ENCODE measurements around the gene NGB. TPM values are rescaled to one million over a fixed set of nuclear protein-coding genes. Genes with fewer than 3 reads are reported as not detected.
"Not testable (repeated sequence)": the region's sequence is repeated elsewhere in the genome, so short reads cannot be mapped to it uniquely, and the experiment has no call there.

Gene NGB, protein sequence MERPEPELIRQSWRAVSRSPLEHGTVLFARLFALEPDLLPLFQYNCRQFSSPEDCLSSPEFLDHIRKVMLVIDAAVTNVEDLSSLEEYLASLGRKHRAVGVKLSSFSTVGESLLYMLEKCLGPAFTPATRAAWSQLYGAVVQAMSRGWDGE
- 1 to 10 TPM; 2.6 to 9.6 TPM for total RNA-seq
- 10 to 100 TPM; 15.6 to 16.3 TPM for polyA plus RNA-seq (ENCODE audit: insufficient read length in 2 of 2)
- long read RNA-seq, donor 1, transcript NGB-201 (4 exons, 1,884 nt) = major isoform, 7 of 7 reads
- long read RNA-seq, donor 1, partial matches to known transcripts = 0 of 7 reads
- long read RNA-seq, donor 1, other reads (novel, unspliced or antisense) = 0 of 7 reads
- long read RNA-seq, donor 2, partial matches to known transcripts = 0 of 3 reads
- long read RNA-seq, donor 2, other reads (novel, unspliced or antisense) = 0 of 3 reads
- long read RNA-seq, donor 3, partial matches to known transcripts = 0 of 1 reads
- long read RNA-seq, donor 3, other reads (novel, unspliced or antisense) = 0 of 1 reads
- long read RNA-seq, donor 4 = 0 reads

DNA sequence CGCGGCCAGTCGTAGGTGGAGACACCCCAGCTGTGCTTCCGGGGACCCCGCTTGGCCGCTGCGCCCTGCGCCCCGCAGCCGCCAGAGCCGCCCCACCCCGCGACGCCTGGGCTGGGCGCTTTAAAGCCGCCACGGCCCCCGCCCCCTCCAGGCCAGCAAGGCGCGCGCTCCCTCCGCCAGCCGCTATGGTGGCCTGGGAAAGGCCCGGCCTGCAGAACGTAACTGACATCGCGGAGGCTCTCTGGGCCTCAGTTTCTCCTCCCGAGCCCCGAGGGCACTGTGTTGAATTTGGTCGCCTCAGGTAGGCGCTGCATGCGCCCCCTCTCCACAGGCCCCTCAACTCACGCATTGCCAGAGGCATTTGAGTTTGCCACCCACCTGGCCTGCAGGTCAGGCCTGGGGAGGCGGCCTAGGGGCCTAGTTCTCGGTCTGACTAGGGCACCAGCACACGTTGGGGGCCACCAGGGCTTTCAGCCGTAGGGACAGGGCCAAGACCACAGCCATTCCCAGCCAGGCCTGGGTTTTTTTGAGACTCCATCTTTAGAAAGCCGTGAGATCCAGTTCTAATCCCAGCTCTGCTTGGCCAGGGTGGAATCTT is at the start of gene NGB:
Gene NGB, minus strand, starts transcription at position 94 of the 598 bp plus-strand sequence. CDS start 269 bp downstream, outside the sequence.
- peak within 1 kb of the TSS; percentile 5 for H3K4me3 ChIP-seq (ENCODE audit: low read depth, low read length)
- H3K4me1 ChIP-seq (ENCODE audit: control insufficient read depth, insufficient read depth, low read length) = peaks cover 25% of the 10 kb centered on the region
- H3K36me3 ChIP-seq (ENCODE audit: control insufficient read depth, insufficient read depth, low read length) = peaks cover 10% of the 10 kb centered on the region
- H3K27me3 ChIP-seq (ENCODE audit: control insufficient read depth, insufficient read depth, low read length) = peaks cover 23% of the 10 kb centered on the region
- H3K9me3 ChIP-seq (ENCODE audit: control insufficient read depth, insufficient read depth, low read length) = peaks cover 4% of the 10 kb centered on the region
- peak in 1 of 6 donors; percentile 21 for DNase-seq (ENCODE audit: low read depth in 4 of 6, low spot score in 6 of 6)
- WGBS (ENCODE audit: insufficient coverage) = 10% methylated on average over 37 of the region's 38 CpGs
- H3K27ac ChIP-seq (ENCODE audit: low read depth, low read length) = no peak within 1 kb of the TSS

DNA sequence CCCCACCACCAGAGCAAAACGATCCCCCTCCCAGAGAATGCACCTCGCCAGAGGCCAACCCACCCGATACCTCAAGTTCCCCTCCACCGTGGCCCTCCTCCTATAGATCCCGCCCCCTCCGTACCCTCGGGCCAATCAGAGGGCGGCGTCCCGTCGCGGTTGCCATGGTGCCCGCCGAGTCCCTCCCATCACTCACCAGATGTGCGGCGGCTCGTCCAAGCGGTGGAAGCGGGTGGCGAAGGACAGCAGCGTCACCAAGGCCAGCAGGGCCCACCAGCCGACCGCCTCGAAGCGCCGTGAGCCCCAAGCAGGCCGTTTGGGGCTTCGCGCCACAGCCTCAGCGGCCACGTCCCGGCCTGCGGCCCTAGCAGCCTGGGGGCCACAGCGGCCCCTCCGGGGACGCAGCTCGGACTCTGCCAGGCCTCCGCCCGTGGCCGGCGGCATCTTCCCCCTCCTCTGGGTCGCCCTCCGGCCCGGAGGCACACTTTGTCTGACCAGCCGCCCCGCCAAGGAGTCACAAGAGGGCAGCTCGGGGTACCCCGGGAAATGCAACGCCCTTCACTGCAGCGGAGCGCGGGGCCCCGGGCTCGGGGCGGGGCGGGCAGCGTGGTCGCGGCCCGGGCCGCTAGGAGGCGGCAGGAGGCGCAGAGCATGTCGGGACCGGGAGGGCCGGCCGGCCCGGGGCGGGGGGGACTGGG is 49.4 kb upstream of the NGB start, which contains the start of gene POMT2:
Gene POMT2, minus strand, starts transcription at position 646 of the 698 bp plus-strand sequence. Its CDS starts 202 bp downstream, at position 444.
- Histone ChIP-seq H3K36me3 (ENCODE audit: control insufficient read depth, insufficient read depth, low read length) (no peaks in the 10 kb centered on the region), H3K4me1 (ENCODE audit: control insufficient read depth, insufficient read depth, low read length) (peaks cover 27% of the 10 kb centered on the region), H3K27ac (ENCODE audit: low read depth, low read length) (peak within 1 kb of the TSS; percentile 99), H3K4me3 (ENCODE audit: low read depth, low read length) (peak within 1 kb of the TSS; percentile 92), H3K9me3 (ENCODE audit: control insufficient read depth, insufficient read depth, low read length) (no peaks in the 10 kb centered on the region), H3K27me3 (ENCODE audit: control insufficient read depth, insufficient read depth, low read length) (no peaks in the 10 kb centered on the region)
- under 1% methylated on average over 69 of the region's 69 CpGs for WGBS (ENCODE audit: insufficient coverage)
- peak in 5 of 6 donors; percentile 83 to 98 (median 87) for DNase-seq (ENCODE audit: low read depth in 4 of 6, low spot score in 6 of 6)

- Histone ChIP-seq H3K4me3 (ENCODE audit: low read depth, low read length) (peak overlapping the region; percentile 12), H3K27me3 (ENCODE audit: control insufficient read depth, insufficient read depth, low read length) (no peaks in the 10 kb centered on the region), H3K36me3 (ENCODE audit: control insufficient read depth, insufficient read depth, low read length) (no peaks in the 10 kb centered on the region), H3K9me3 (ENCODE audit: control insufficient read depth, insufficient read depth, low read length) (no peaks in the 10 kb centered on the region), H3K27ac (ENCODE audit: low read depth, low read length) (peak overlapping the region; percentile 99), H3K4me1 (ENCODE audit: control insufficient read depth, insufficient read depth, low read length) (peaks cover 37% of the 10 kb centered on the region)
- DNase-seq (ENCODE audit: low read depth in 4 of 6, low spot score in 6 of 6) = peak in 2 of 6 donors; percentile 51 to 63
- 13% methylated on average over 4 of the region's 5 CpGs for WGBS (ENCODE audit: insufficient coverage)
Measured at GRCh38 chr14:77319422-77319821, 48.4 kb upstream of the NGB start.

DNA sequence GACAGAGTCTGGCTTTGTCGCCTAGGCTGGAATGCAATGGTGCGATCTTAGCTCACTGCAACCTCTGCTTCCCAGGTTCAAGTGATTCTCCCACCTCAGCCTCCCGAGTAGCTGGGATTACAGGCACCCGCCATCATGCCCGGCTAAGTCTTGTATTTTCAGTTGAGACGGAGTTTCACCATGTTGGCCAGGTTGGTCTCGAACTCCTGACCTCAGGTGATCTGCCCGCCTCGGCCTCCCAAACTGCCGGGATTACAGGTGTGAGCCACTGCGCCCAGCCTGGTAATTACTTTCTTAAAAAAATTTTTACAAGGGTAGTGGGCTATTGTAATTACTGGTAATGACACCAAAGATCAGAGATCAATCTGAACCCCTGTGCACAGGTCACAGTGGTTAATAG is 47.8 kb upstream of the NGB start:
- WGBS (ENCODE audit: insufficient coverage) = 95% methylated on average over 6 of the region's 11 CpGs
- not testable (repeated sequence) for DNase-seq (ENCODE audit: low read depth in 4 of 6, low spot score in 6 of 6); H3K9me3 ChIP-seq (ENCODE audit: control insufficient read depth, insufficient read depth, low read length); H3K27me3 ChIP-seq (ENCODE audit: control insufficient read depth, insufficient read depth, low read length); H3K36me3 ChIP-seq (ENCODE audit: control insufficient read depth, insufficient read depth, low read length); H3K27ac ChIP-seq (ENCODE audit: low read depth, low read length); H3K4me3 ChIP-seq (ENCODE audit: low read depth, low read length)
- peaks cover 43% of the 10 kb centered on the region for H3K4me1 ChIP-seq (ENCODE audit: control insufficient read depth, insufficient read depth, low read length)

- DNase-seq (ENCODE audit: low read depth in 4 of 6, low spot score in 6 of 6) = peak in 2 of 6 donors; percentile 26 to 49
- no peaks in the 10 kb centered on the region for H3K36me3 ChIP-seq (ENCODE audit: control insufficient read depth, insufficient read depth, low read length)
- peaks cover 50% of the 10 kb centered on the region for H3K4me1 ChIP-seq (ENCODE audit: control insufficient read depth, insufficient read depth, low read length)
- no CpG with 5 or more reads among the region's 5 CpGs for WGBS (ENCODE audit: insufficient coverage)
- H3K9me3 ChIP-seq (ENCODE audit: control insufficient read depth, insufficient read depth, low read length) = no peaks in the 10 kb centered on the region
- H3K27ac ChIP-seq (ENCODE audit: low read depth, low read length) = peak overlapping the region; percentile 25
- no peaks in the 10 kb centered on the region for H3K27me3 ChIP-seq (ENCODE audit: control insufficient read depth, insufficient read depth, low read length)
- H3K4me3 ChIP-seq (ENCODE audit: low read depth, low read length) = no peak overlapping the region
Measured at GRCh38 chr14:77318006-77318553, 47.1 kb upstream of the NGB start.

GRCh38 chr14:77316872-77317301 is 45.9 kb upstream of the NGB start:
- Histone ChIP-seq H3K4me3 (ENCODE audit: low read depth, low read length) (no peak overlapping the region), H3K27me3 (ENCODE audit: control insufficient read depth, insufficient read depth, low read length) (no peaks in the 10 kb centered on the region), H3K27ac (ENCODE audit: low read depth, low read length) (peak overlapping the region; percentile 25), H3K9me3 (ENCODE audit: control insufficient read depth, insufficient read depth, low read length) (no peaks in the 10 kb centered on the region), H3K36me3 (ENCODE audit: control insufficient read depth, insufficient read depth, low read length) (no peaks in the 10 kb centered on the region), H3K4me1 (ENCODE audit: control insufficient read depth, insufficient read depth, low read length) (peaks cover 50% of the 10 kb centered on the region)
- DNase-seq (ENCODE audit: low read depth in 4 of 6, low spot score in 6 of 6) = no peak
- 63% methylated on average over 5 of the region's 5 CpGs for WGBS (ENCODE audit: insufficient coverage)

- H3K4me3 ChIP-seq (ENCODE audit: low read depth, low read length) = no peak overlapping the region
- H3K27ac ChIP-seq (ENCODE audit: low read depth, low read length) = no peak overlapping the region
- no peaks in the 10 kb centered on the region for H3K36me3 ChIP-seq (ENCODE audit: control insufficient read depth, insufficient read depth, low read length)
- no peaks in the 10 kb centered on the region for H3K27me3 ChIP-seq (ENCODE audit: control insufficient read depth, insufficient read depth, low read length)
- DNase-seq (ENCODE audit: low read depth in 4 of 6, low spot score in 6 of 6) = no peak
- WGBS (ENCODE audit: insufficient coverage) = 20% methylated on average over 1 of the region's 1 CpG
- H3K4me1 ChIP-seq (ENCODE audit: control insufficient read depth, insufficient read depth, low read length) = peaks cover 50% of the 10 kb centered on the region
- no peaks in the 10 kb centered on the region for H3K9me3 ChIP-seq (ENCODE audit: control insufficient read depth, insufficient read depth, low read length)
Measured at GRCh38 chr14:77316195-77316505, 45.1 kb upstream of the NGB start.

DNA sequence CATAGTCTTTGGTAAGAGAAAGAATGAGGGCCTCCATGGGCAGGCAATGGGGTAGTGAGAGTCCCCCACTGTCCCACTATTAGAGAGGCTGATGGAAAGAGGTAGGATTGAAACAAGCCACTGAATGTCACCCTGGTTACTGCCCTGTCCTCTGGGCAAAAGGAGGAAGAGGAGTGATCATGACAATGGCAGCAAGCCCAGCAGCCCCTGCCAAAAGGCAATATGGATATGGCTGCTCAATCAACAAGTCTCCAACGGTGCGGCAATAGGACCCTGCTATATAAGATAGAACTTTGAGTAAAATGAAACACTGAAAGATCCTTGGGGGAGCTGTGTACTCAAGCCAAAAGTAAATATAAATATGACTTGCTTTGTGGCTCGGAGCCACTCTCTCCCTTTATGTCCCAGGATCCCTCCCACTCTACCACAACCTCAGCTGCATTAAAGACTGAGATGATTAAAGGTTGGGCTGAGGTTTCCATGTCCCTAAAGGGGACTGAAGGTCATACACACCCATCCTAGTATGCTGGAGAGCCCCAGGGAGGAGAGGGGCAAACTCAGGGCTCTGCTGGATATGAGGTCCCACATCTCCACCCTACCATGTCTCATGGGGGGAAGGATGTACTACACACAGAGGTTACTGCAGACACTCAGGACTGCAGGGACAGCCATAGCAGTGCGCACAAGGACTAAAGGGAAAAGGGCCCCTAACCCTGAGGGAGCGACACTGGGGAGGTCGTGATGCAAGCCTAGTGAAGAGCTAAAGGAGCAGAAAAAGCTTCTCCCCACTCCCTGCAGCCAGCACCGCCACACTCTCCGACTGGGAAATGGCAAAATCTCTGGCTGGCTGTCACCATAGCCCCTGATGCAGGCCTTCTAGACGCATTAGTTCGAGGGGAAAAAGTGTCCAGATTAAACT is 43.8 kb upstream of the NGB start:
- no peaks in the 10 kb centered on the region for H3K36me3 ChIP-seq (ENCODE audit: control insufficient read depth, insufficient read depth, low read length)
- DNase-seq (ENCODE audit: low read depth in 4 of 6, low spot score in 6 of 6) = no peak
- WGBS (ENCODE audit: insufficient coverage) = 42% methylated on average over 2 of the region's 10 CpGs
- H3K9me3 ChIP-seq (ENCODE audit: control insufficient read depth, insufficient read depth, low read length) = no peaks in the 10 kb centered on the region
- H3K27me3 ChIP-seq (ENCODE audit: control insufficient read depth, insufficient read depth, low read length) = no peaks in the 10 kb centered on the region
- no peak overlapping the region for H3K4me3 ChIP-seq (ENCODE audit: low read depth, low read length)
- H3K4me1 ChIP-seq (ENCODE audit: control insufficient read depth, insufficient read depth, low read length) = peaks cover 49% of the 10 kb centered on the region
- peak overlapping the region; percentile 84 for H3K27ac ChIP-seq (ENCODE audit: low read depth, low read length)
